ENCODE measurements around the gene ANKK1. TPM values are rescaled to one million over a fixed set of nuclear protein-coding genes. Genes with fewer than 3 reads are reported as not detected.

The ANKK1 gene
- total RNA-seq, result 1 to 10 TPM in 1 of 2 donors, under 1 TPM in 1; 0.78 to 1.3 TPM

- H3K4me3 ChIP-seq, result no peak within 1 kb of the TSS
- H3K4me1 ChIP-seq, result peaks cover 9% of the 10 kb centered on the region
- no peaks in the 10 kb centered on the region for H3K36me3 ChIP-seq (replicated peaks in 1 of 2; ENCODE audit: insufficient read depth in 1 of 2, low read depth in 2 of 2)
- 6 to 26% methylated on average over 7 to 41 of the region's 46 CpGs for WGBS, 2 donors
- DNase-seq (peak; percentile 14 to 52 (median 24)), ATAC-seq (peak; percentile 38)
- no peaks in the 10 kb centered on the region for H3K9me3 ChIP-seq
- no peak for TF ChIP-seq POLR2A (IDR thresholded peaks at IDR 0.05)
- TF ChIP-seq CTCF (IDR thresholded peaks at IDR 0.05), result peak; percentile 15 to 64 (median 37)
- intact Hi-C loops (cut with DNase I), result no loop called here
- peaks cover 0 to 8% of the 10 kb centered on the region in 2 donors for H3K27me3 ChIP-seq
- H3K27ac ChIP-seq, result no peak within 1 kb of the TSS
Measured at GRCh38 chr11:113387605-113388211, at the start of gene ANKK1. Gene ANKK1, plus strand, starts transcription at chr11:113387779. Its CDS starts 106 bp downstream, at chr11:113387885.

GRCh38 chr11:113338730-113339129 lies 48.8 kb upstream of the ANKK1 start:
- H3K4me3 ChIP-seq, result no peak overlapping the region
- no peak for TF ChIP-seq POLR2A (IDR thresholded peaks at IDR 0.05)
- no peak for TF ChIP-seq CTCF (IDR thresholded peaks at IDR 0.05)
- peaks cover 0 to 17% of the 10 kb centered on the region in 2 donors for H3K36me3 ChIP-seq (replicated peaks in 1 of 2; ENCODE audit: insufficient read depth in 1 of 2, low read depth in 2 of 2)
- no peaks in the 10 kb centered on the region for H3K27me3 ChIP-seq
- no peaks in the 10 kb centered on the region for H3K9me3 ChIP-seq
- DNase-seq (no peak), ATAC-seq (no peak)
- WGBS, 2 donors, result 85 to 92% methylated on average over 4 of the region's 4 CpGs
- no peak overlapping the region for H3K27ac ChIP-seq
- no peaks in the 10 kb centered on the region for H3K4me1 ChIP-seq
- intact Hi-C loops (cut with DNase I), result no loop called here

- no peak overlapping the region for H3K4me3 ChIP-seq
- ATAC-seq (no peak), DNase-seq (no peak)
- H3K27me3 ChIP-seq, result no peaks in the 10 kb centered on the region
- intact Hi-C loops (cut with DNase I), result no loop called here
- 85 to 86% methylated on average over 6 of the region's 6 CpGs for WGBS, 2 donors
- peaks cover 0 to 21% of the 10 kb centered on the region in 2 donors for H3K36me3 ChIP-seq (replicated peaks in 1 of 2; ENCODE audit: insufficient read depth in 1 of 2, low read depth in 2 of 2)
- H3K9me3 ChIP-seq, result no peaks in the 10 kb centered on the region
- no peak overlapping the region for H3K27ac ChIP-seq
- H3K4me1 ChIP-seq, result no peaks in the 10 kb centered on the region
- TF ChIP-seq CTCF (IDR thresholded peaks at IDR 0.05) (no peak), POLR2A (IDR thresholded peaks at IDR 0.05) (no peak)
Measured at GRCh38 chr11:113339929-113340589, 47.5 kb upstream of the ANKK1 start.

- no peak for ATAC-seq
- Histone ChIP-seq H3K27ac (no peak overlapping the region), H3K4me1 (no peaks in the 10 kb centered on the region), H3K27me3 (no peaks in the 10 kb centered on the region), H3K36me3 (replicated peaks in 1 of 2; ENCODE audit: insufficient read depth in 1 of 2, low read depth in 2 of 2) (peaks cover 0 to 21% of the 10 kb centered on the region in 2 donors), H3K4me3 (no peak overlapping the region), H3K9me3 (no peaks in the 10 kb centered on the region)
- TF ChIP-seq CTCF (IDR thresholded peaks at IDR 0.05) (no peak), POLR2A (IDR thresholded peaks at IDR 0.05) (no peak)
- no peak for DNase-seq
- WGBS, 2 donors, result 88 to 93% methylated on average over 10 of the region's 10 CpGs
- intact Hi-C loops (cut with DNase I), result no loop called here
Measured at GRCh38 chr11:113341388-113342165, 46.0 kb upstream of the ANKK1 start.
